Suprapubic skin (tissue), 4 donors: ENCODE measurements around the gene POLR3E.

ENCODE experiments used
- CTCF ChIP-seq, 2 donors: fragments of 200-600 bp in 1 of 2; fragments of 450-650 bp in 1 of 2; sonication (generic) in 1 of 2; IDR thresholded peaks; one replicate each; pipeline ENCODE4 v1.5.1; 2016 to 2019; ENCODE audit warnings: antibody characterized with exemption in 2 of 2, mild to moderate bottlenecking in 1 of 2, moderate library complexity in 1 of 2
- EP300 ChIP-seq: sonication (generic); formaldehyde crosslinking; IDR thresholded peaks from one replicate; pipeline ENCODE4 v1.6.1; 2017; ENCODE audit warnings: antibody characterized with exemption
- POLR2A ChIP-seq, 2 donors: fragments of 450-650 bp; IDR thresholded peaks; one replicate each; pipeline ENCODE4 v1.6.1; 2017; ENCODE audit warnings: antibody characterized with exemption in 2 of 2, mild to moderate bottlenecking in 2 of 2, moderate library complexity in 2 of 2
- POLR2AphosphoS5 ChIP-seq, 3 donors: sonication (generic); formaldehyde crosslinking; IDR thresholded peaks; one replicate each; pipeline ENCODE4 v1.6.1; 2017; ENCODE audit warnings: antibody characterized with exemption in 3 of 3

- no peak for TF ChIP-seq POLR2A (IDR thresholded peaks at IDR 0.05)
- no peak for TF ChIP-seq CTCF (IDR thresholded peaks at IDR 0.05)
- no peak for TF ChIP-seq POLR2AphosphoS5 (IDR thresholded peaks at IDR 0.05)
- TF ChIP-seq EP300: no peak
These were observed 10.6 kb downstream of the POLR3E start for GRCh38 chr16:22307838-22308237.
